TTC549 (cell line): ENCODE data around the gene OR6V1.

Source experiments
- FAIRE-seq: peaks from 2 replicates; lab custom pipeline; 2012; peaks lifted over from hg19 to GRCh38; lab: Jason Lieb, UNC

OR6V1 gene

DNA sequence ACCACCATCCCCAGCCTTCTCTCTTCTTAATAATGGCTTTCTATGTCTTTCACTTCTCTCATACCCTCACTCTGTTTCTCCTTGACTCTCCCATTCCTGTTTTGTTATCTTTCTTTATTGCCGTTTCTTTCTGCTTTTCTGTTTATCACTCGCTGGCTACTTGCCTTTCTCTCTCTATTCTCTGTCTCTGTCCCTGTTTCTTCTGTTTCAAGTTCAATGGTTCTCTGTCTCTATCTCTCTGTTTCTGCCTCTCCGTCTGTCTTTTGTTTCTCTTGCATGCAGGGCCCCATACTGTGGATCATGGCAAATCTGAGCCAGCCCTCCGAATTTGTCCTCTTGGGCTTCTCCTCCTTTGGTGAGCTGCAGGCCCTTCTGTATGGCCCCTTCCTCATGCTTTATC lies at the start of gene OR6V1:
OR6V1 (plus strand) TSS at position 301 of the 400 bp plus-strand sequence; CDS start at position 301, 0 bp downstream.
- FAIRE-seq, result no peak

GRCh38 chr7:143002898-143003297 lies 49.2 kb upstream of the OR6V1 start:
- FAIRE-seq, result no peak

- FAIRE-seq, result no peak
Measured at GRCh38 chr7:143003393-143004051, 48.6 kb upstream of the OR6V1 start.

GRCh38 chr7:143005632-143006260 lies 46.4 kb upstream of the OR6V1 start:
- FAIRE-seq, result no peak

GRCh38 chr7:143008007-143008901 lies 43.9 kb upstream of the OR6V1 start:
- FAIRE-seq, result no peak

- FAIRE-seq, result no peak
Measured at GRCh38 chr7:143012001-143012400, 40.1 kb upstream of the OR6V1 start.

DNA sequence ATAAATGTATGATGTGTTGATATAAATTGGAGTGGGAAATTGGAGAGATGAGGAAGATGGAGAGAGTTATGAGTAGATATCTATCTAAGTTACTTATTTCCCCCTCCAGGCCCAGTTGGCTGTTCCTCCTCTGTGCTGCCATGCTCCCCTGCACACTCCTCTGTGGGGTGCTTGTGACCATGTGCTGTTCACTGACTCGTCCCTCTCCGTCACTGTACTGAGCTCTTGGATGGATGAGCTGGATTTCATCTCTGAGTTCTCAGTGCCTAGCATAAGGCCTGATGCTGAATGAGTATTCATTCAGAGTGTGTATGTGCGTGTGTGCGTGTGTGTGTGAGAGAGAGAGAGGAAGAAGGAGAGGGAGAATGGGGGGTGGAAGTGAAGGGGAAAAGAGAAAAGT lies 39.7 kb upstream of the OR6V1 start:
- FAIRE-seq, result no peak

DNA sequence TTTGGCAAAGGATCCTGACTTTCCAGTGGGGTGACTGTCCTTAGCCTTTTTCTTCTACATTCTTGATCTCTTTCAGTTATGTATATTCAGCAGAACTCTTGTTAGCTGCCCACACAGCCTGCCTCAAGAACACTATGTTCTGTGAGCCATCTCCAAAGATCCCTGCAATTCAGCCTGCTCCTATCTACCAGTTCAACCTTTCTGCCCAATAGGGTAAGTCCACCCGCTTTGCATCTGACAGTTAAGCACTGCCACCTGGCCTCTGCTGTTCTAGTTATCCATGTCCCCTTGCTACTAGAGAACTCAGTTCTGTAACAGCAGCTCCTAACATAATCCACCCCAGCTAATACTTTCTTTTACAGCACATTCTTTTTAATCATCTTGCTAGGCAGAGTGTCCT lies 38.7 kb upstream of the OR6V1 start:
- FAIRE-seq, result no peak

DNA sequence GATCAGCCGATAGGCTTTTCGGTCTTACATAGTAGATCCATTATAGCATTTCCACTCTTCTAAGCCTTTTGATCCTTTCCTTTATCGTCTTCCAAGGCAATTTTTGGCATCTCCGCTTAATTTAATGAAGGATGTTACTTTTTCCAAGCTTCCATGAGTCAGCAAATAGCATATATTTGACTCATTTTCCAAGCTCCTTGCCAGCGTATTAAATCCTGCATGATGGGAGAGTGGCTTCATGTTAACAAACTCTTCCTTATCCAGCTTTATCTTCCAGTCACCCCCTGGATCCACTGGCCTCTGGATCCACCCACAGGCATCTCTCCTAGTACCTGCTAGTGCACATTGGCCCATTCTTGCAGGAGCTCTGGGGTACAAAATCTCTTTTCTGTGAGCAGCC lies 38.2 kb upstream of the OR6V1 start:
- FAIRE-seq, result no peak

- no peak for FAIRE-seq
Measured at GRCh38 chr7:143015084-143015483, 37.1 kb upstream of the OR6V1 start.

DNA sequence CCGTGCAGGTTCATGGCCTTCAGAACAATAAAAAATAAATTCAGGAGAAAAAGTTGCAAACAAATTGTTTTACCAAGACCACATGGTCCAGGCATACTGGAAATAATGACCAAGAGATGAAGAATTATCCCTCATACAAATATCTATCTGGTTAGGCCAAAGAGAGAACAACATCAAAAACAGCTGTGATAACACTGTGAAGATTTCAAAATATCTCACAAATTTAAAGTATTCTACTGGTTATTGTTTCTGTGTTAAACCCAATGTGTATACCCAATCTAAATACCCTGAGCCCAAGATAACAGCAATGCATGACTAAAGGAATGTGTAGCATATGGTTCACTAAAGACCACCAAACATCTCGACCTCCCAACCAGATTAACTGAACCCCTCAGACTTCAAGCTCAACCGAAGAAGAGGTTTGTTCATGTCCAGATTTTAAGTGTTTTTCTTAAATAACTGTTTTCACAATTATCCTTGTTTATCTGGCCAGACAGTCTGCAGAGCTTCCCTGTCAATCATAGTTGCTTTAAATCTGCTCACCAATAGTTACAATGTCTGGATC lies 36.1 kb upstream of the OR6V1 start:
- no peak for FAIRE-seq

DNA sequence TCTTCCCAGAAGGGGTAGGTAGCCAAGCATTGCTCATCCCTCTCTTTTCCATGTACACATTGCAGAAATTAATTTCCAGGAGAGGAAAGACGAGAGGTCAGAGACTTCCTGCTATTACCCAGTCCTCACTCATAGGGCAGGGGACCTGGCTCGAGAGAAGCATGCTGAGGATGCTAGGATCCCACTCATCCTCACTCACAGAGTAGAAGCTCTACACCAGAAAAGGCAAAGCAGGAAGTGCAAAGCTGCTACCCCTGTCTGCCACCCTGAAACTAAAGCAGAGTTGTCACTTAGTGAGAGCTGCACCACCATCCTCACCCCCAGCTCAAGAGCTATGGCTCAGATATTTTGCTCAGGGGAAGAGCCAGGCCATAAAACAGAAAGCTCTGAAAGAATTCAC lies 35.1 kb upstream of the OR6V1 start:
- FAIRE-seq, result no peak

DNA sequence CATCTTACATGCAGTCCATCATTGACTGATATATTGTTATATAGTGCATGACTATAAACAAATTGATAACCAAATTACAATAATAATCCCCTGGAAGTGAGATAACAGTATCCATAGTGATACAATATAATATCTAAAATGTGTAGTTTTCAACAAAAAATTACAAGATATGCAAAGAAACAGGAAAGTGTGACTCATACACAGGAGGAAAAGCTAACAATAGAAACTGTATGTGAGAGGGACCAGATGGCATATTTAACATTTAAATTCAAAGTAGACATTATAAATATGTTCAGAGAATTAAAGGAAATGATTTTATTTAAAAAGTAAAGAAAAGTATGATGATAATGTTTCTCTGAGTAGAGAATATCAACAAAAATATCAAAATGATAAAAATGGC lies 33.2 kb upstream of the OR6V1 start:
- no peak for FAIRE-seq

DNA sequence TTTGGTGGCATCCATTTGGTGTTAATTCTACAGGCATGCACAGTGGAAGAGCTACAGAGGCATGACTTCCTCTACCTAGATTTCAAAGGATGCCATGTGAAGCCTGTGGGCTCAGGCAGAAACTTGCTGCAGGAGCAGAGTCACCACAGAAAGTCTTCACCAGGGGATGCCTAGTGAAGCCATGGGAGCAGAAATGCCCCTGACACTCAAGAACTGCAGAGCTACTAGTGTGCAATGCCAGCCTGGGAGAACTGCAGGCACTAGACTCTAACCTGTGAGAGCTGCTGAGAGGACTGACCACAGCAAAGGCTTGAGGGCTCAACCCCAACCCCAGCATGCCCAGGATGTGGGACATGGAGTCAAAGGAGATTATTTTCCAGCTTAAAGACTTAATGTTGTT lies 29.1 kb upstream of the OR6V1 start:
- FAIRE-seq, result no peak

- no peak for FAIRE-seq
Measured at GRCh38 chr7:143025371-143025770, 26.8 kb upstream of the OR6V1 start.

DNA sequence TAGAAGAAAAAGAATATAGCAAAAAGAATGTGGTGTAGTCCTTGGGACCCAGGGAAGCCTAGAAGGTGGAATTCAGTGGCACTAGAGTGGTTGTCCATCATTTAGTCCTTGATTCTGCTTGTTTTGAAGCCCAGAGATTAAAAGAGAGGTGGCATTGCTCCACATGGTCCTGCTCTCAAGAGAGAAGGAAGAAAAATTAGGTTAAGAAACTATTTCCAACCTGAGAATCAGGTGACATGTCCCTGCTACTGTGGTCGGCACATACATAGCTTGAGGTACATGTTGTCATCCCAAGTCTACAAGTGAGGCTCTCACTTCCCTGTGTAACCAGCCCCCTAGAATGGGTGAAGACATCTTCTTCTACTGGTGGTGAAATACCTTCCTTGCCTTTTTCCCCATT lies 25.1 kb upstream of the OR6V1 start, which contains the start of gene OR9A2:
OR9A2 (minus strand) TSS at position 101 of the 400 bp plus-strand sequence; CDS start at position 101, 0 bp downstream.
- no peak for FAIRE-seq

DNA sequence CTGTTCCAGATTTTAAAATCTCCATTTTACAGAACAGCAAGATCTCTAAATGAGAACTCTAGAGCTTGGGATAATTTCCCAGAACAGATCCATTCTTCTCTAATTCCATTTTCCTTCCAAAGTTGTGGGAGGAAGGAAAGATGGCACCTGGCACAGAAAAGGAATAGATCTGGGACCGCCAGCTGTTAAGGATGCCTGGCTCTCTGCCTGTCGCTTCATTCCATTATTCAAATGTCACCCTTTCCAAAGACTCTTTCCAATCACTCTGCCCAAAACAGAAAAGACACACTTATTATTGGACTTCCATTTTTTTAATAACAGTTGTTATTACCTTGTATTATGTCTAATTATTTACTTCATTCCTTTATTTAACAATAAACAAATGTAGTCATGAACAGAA lies 24.5 kb upstream of the OR6V1 start:
- no peak for FAIRE-seq

- no peak for FAIRE-seq
Measured at GRCh38 chr7:143038635-143039034, 13.5 kb upstream of the OR6V1 start.

DNA sequence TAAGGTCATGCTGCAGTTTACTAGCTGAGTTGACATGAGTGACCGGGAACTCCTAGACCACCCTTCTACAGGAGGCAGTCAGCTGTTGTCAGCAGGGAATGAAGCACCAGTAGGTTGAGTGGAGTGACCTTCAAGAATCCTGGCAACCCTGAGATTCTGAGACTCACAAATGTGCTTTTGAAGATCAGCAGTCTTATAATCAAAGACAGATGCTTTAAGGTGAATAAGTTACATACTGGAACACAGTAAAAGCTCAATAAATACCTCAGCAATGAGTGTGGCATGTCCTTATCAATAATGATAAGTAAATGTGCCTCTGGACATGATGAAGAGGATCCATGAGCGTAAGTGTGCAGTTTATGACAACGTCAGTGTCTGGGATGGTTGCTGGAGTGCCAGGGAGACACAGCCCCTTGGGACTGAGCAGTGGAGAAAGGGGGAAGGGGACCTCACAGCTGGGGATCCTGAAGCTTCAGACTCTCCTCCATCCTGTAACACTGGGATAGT lies 11.9 kb upstream of the OR6V1 start:
- FAIRE-seq, result no peak

DNA sequence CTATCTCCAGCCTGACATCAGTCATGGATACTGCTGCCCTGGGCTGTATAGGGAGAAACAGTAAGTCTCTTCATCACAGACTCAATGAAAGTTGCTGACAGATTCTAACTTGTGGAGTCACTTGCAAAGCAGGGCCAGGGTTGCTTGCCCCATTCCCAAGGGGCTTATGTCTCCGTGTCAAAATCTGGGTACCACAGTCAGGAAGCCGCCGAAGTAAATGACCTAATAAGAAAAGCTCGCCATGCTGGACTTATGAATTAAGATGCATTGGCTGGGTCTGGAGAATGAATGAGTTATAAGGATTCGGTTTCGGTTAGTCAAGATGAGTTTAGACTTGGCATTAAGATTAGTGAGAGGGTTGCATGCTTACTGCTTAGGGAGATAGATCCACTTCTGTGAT lies 10.8 kb upstream of the OR6V1 start:
- no peak for FAIRE-seq

DNA sequence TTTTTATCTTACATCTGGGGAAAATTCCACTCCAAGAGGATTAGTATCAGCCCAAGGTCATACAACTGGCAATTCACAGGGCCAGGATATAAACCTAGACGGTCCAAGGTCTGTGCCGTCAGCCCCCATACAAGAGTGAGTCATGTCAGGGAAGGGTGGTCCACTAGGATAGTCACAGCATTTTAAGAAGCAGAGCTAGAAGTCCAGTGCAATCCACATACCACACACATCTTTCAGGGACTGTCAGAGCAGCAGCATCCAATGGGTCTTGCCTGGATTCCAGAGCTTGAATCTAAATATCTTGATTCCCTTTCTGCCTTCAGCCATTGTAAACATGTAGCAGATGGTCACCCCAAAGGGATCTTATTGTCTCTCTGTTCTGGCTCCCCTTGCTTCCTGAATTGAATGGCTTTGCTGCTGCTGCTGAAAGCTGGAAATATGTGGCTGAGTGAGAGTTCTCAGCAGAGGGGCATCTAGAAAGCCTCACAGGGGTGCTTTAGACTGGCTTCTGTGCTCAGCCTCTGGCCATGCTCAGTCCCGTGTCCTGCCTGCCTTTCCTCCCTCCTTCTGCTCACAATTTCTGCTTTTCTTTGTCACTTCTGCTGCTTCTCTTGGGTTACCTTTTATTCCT lies 9.9 kb upstream of the OR6V1 start:
- FAIRE-seq, result no peak

- no peak for FAIRE-seq
Measured at GRCh38 chr7:143042790-143043271, 9.3 kb upstream of the OR6V1 start.
